ENCODE results near the gene PMP22. TPM values are rescaled to one million over a fixed set of nuclear protein-coding genes. Genes with fewer than 3 reads are reported as not detected.

PMP22 gene
- 3.6 TPM for total RNA-seq

DNA sequence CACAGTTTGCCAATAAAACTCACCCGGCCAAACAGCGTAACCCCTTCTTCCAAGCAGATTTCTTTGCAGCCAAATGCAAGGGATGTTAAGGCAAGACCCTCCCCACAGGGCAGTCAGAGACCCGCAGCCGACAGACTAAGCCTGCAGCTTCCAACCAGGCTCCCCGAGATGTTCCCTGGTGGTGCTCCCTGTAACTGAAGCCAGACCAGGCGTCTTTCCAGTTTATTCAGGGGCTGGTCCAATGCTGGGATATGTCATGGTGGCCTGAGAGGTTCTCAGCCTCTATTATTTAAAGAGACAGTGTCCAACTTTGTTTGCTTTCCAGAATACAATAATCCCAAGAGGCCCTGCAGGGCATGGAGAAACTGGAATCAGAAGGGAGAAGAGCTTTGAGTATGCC is at the start of gene PMP22:
Gene PMP22, minus strand, starts transcription at position 196 of the 400 bp plus-strand sequence. CDS start 4,599 bp downstream, outside the sequence.
- no peak for ATAC-seq
- no peak for DNase-seq (ENCODE audit: low spot score)

DNA sequence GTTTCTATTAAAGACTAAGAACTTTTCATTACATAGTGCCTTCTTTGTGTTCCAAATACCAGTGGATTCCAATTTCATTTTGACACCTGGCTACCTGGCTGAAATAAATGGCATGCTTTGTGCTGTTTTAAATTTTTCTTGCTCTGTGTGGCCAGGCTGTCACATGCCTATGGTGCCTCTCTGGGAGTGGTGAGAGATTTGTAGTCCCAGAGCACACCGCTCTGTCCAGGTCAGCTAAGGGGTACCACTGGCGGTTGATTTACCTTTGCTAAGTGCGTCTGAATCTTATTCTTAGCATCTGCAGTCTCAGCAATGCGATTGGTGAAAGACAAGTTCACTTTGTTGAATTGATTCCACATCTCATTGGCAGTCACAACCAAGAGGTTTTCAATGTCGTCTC is 46.9 kb upstream of the PMP22 start:
- ATAC-seq (no peak), DNase-seq (ENCODE audit: low spot score) (no peak)

DNA sequence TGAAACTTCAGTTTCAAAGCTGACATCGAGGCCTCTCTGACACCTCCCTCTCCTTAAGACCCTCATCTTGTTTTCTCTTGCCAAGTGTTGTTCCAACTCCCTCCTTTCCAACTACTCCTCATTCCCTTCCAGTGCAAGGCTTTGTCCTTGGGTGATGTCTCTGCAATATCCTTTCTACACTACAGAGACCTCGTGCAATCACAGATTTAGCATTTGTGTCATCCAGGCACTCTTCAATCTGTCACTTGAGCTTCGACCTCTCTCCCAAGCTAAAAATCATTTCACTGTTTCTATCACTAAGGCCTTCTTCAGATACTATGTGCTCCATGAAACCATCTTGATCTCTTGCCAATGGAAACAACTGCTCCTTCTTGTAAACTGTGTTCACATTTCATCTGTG is 44.7 kb upstream of the PMP22 start:
- DNase-seq (ENCODE audit: low spot score): no peak
- ATAC-seq: no peak

DNA sequence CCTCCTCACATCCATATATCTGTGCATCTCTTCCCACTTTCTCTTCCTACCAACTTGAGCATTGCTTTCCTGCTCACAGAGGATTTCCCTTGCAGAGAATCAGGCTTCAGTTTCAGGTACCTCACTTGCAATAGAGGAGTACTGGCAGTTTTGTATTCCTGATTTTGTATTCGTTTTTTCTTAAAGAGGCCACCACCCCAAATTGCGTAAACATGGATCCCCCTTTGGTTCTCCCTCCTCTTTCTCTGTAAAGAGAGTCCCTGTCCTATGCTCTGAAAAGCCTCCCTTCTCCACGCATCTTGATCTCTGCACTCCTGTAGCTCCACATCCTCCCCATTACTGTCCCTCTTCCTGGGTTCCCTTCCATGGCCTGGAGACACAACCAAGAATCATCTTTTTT is 44.1 kb upstream of the PMP22 start:
- ATAC-seq (no peak), DNase-seq (ENCODE audit: low spot score) (no peak)

DNA sequence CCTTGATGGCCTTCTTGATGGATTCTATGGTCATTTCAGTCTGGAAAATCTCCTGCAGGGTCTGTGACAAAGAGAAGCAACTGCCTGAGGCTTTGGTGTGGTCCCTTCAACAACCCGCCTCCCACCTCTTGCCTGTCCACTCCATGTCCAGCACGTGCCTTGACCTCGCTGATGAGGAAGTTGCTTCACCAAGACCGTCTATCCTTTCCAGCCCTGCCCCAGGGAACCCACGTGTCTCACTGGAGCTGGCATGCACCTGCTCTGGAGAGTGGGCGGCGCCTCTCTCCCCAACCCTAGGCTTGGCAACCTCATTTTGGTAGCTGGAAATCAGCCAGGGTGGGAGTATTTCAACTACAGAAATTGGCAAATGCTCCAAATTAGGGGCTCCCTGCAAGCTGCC is 43.6 kb upstream of the PMP22 start:
- no peak for ATAC-seq

DNA sequence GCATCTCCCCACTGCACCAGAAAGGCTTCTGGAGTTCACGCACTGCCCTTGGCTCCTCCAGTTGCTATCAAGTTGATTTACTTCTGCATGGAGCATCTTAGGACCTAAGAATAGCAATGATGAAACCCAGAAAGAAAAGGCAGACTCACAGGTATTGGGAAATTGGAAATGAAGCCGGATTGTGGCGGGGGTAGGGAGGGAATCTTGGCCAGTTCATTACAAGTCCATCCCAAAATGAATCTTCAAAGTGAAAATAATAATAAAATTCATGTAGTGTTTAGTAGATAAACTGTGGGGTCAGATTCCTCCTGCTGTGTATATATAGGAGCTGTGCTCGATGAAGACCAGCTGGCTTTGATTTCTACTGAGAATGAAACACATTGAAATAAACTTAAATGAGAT is 42.6 kb upstream of the PMP22 start:
- no peak for ATAC-seq
- no peak for DNase-seq (ENCODE audit: low spot score)

More for the DNA sequence above, 43.6 kb upstream of the PMP22 start:
- DNase-seq (ENCODE audit: low spot score): no peak

DNA sequence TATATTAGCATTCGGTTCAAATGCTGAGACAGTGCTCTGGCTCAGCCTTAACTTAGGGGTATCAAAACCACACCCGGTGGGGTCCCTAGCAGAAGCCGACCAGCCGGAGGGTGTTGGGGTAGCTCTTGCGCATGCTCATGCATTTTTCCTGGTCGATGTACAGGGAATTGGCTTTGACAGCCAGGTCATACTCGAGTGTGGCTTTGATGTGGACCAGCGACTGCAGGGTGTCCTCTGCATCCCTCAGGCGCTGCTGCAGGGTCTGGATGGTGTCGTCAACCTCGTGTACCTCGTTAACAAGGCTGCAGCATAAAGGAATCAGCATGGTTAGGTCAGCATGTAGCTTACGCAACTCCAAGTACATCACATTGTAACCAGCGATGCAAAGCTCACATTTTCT is 38.7 kb upstream of the PMP22 start:
- ATAC-seq (no peak), DNase-seq (ENCODE audit: low spot score) (no peak)

DNA sequence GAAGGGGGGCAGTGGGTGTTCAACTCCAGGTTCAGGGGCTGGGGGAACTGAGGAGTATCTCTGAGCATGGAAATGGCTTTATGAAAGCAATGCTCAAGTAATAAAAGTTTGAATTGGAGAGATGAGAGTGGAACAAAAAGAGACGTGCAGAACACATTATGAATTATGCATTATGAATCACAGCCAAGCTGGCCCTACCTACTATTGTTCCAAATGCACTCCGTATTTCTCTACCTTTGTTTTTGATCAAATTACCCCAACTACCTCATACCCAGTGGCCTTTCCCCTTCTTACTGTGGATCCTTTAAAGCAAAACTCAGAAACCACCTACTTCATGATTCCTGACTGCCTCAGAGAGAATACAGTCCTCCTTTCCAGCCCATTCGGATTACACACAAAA is 38.1 kb upstream of the PMP22 start:
- DNase-seq (ENCODE audit: low spot score) (no peak), ATAC-seq (no peak)

DNA sequence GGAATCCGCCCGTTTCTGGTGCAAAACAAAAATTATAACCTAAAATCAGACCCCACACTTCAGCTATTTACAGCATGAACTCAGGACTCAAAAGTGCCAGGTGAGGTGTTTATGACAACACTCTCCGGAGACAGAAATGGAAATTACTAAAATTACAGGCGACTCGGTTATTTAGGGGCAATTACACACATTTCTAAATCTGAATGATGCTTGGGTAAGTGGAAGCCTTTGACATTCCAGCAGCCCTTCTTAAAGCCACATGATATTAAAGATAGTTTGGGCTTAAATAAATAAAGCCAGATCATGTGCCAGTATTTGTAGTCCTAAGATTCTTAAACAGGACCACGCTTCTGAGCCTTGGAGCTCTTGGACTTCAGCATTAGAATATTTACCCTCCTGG is 36.7 kb upstream of the PMP22 start:
- ATAC-seq (no peak), DNase-seq (ENCODE audit: low spot score) (no peak)

DNA sequence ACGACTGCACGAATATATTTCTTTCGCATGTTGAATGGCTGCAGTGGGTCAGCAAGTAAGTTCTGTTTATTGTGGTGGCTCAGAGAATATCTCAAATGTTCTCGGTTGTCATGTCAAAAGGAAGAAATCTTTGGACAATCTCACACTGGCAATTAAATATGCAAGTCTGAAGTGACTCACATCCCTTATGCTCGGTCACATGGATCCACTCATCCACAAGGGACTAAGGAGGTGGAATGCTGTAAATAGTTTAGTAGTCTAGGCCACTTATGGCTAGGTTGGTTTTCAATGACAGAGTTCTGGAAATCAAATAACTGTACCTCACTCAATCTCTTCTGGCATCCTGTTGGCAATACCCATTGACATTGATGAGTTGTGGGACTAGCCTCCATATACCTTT is 33.0 kb upstream of the PMP22 start:
- no peak for ATAC-seq

DNA sequence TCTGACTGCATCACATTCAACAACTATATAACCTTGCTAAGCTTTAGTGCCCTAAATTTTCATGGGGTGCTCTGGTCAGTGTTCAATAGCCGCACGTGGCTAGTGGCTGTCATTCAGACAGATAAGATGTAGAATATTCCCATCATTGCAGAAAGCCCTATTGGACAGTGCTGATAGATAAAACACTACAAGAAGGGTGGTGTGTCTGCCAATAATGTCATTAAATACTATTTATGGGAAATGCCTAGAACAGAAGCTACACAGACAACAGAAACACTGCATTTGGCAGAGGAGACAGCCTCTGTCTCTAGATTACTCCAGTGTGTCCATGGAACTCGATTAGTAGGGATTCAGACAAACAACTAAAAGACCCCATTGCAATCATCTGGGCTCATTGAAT is 28.4 kb upstream of the PMP22 start:
- no peak for DNase-seq (ENCODE audit: low spot score)
- no peak for ATAC-seq

More for the DNA sequence above, 33.0 kb upstream of the PMP22 start:
- DNase-seq (ENCODE audit: low spot score): no peak

DNA sequence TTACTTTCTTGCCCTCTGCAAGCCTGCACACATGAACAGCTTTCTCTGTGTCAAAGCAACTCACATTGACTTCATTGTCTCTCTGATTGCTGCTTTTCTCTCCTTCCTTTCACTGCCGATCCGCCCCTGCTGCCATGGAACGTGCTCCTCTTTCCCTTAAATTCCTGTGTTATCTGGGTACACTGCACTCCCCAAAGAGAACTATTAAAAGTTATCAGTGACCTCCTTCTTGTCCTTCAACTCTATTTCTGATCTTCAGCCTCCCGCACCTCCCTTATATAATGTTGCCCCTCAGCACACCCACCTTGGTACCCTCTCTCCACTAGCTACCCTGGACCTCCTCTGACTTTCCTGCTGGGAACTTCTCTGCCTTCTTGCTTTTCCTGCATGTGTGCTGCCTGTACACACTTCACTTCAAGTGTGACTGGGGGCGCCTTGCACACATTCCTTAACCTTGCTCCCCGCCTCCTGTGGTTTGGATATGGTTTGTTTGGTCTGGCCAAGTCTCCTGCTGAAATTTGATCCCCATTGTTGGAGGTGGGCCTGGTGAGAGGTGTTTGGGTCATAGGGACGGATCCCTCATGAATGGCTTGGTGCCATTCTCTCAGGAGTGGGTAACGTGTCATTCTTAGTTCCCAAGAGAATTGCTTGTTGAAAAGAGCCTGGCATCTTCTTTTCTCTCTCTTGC is 26.7 kb upstream of the PMP22 start:
- ATAC-seq (no peak), DNase-seq (ENCODE audit: low spot score) (no peak)

DNA sequence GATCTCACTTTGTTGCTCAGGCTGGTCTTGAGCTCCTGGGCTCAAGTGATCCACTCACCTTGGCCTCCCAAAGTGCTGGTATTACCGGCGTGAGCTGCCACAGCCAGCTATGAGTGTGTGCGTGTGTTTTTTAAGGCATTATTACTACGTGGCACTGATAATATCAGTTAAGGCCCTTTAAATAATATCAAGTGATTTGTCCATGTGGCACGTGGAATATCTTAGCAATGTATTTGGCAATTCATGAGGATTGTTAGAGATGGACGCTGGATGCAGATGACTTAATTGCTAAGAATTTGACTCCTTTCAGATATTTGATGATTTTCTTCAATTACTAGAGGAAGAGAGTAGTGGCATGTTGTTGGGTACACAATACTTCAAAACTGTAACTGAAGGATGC is 25.5 kb upstream of the PMP22 start:
- no peak for DNase-seq (ENCODE audit: low spot score)
- no peak for ATAC-seq

DNA sequence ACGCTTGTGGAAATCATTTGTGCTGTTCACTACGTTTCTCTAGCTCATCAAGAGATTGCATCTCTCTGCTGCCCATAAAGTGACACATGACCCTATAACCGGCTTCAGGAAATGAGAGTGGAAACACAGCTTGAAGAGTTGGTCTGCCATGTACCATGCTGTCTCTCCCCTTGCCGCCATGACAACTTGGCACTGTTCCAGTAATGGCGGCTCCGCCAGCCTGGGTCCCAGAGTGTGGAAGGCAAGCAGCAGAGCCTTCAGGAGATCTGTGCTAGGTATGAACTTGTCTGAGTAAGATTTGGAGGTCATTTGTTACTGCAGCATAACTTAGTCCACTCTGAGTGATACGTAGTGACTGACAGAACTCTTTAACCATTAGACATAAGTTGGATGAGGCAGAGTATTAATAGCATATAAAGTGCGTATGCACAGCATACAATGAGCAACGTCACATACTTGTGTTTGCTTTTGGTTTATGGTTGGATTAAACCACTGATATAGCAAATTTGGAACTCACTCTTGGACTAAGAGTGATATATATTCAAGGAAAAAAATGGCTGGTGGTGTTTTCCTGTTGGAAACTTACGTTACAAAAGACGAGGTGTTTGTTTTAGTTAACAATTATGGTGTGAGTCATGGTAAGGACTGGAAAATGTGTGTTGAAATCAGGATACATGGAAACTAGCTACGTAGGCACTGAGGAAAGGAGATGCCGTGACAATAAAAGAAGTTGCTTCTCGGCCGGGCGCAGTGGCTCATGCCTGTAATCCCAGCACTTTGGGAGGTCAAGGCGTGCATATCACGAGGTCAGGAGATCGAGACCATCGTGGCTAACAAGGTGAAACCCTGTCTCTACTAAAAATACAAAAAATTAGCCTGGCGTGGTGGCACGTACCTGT is 24.4 kb upstream of the PMP22 start:
- DNase-seq (ENCODE audit: low spot score) (no peak), ATAC-seq (no peak)

DNA sequence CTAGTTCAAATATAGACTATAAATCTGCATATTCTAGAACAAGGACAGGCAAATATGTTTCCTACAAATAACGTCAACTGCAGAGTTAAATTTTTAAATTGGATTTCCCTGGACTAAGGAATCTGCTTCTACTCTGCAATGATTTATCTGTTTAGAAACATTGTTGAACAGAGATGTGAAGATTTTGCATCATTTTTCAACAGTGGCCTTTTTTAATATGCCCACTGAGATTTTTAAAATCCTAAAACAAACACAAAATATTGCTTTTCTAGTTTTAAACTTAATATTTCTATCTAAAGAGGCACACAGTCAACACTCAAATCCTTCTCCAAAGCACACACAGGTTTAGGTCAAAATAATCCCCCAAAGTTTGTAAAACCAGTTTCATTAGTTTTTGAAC is 23.7 kb upstream of the PMP22 start:
- no peak for DNase-seq (ENCODE audit: low spot score)
- no peak for ATAC-seq

DNA sequence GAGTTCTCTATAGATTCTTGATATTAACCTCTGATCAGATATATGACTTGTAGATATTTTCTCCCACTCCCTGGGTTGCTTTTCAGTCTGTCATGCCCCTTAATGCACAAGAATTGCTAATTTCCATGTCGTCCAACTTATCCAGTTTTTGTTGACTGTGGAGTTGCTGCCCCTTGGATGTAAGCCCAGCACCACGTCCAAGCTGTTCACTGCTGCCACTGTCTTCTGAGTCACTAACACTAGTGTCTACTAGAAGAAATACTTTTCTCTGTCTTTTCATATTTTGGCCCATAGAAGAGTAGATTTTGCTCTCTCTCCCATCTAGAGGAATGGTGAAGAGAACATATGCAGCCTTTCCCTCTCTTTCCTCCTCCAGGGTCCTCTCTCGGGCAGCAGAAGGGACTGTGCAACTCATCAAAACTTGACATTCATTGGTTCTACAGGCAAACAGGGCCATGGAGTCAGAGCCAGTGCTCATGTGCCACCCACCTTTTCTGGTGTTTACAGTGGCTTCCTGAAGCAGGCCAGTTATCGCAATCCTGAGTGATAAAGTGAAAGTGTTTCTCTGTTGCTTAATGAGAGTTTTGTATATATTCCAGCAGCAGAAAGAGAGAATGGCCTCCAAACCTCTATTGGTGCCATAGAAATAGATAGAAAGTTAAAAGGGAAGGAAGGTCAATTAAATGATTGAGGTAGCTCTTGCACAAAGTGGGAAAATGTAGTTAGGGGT is 22.6 kb upstream of the PMP22 start:
- DNase-seq (ENCODE audit: low spot score): no peak

DNA sequence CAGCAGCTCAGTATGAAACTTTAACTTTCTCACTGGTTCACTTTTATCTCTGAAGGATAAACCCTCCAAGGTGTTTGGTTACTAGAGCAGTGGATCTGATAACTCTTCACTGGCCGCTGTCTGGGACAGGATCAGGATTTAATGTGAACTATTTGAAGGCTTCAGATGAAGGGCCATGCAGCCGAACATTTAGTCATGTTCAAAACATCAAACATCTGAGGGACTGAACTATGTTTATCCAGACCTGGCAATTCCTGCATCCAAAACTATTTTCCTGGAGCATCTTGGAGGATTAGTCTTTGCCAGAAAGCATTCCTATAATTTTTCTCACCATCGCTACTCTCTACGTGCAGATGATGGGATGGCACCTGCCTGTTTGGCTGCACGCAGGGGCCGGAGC is 20.3 kb upstream of the PMP22 start:
- ATAC-seq: no peak
- no peak for DNase-seq (ENCODE audit: low spot score)

More for the DNA sequence above, 22.6 kb upstream of the PMP22 start:
- no peak for ATAC-seq

DNA sequence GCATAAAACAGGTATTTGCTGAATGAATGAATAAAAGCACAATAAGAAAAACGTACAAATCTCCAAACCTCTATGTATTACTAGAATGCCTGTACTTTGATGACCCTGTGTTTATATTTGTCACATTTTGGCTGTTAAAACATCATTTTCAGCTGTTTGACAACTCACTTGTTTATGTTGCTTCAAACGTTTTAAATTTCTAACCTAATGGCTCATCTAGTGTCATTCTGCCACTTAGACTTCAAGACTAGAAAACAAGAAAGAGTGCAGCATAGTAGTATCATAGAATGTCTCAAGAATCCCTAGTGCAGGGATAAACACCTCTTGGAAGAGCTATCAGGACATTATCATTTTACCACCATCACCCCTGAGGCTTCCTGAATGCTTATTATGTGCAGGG is 19.4 kb upstream of the PMP22 start:
- DNase-seq (ENCODE audit: low spot score) (no peak), ATAC-seq (no peak)

DNA sequence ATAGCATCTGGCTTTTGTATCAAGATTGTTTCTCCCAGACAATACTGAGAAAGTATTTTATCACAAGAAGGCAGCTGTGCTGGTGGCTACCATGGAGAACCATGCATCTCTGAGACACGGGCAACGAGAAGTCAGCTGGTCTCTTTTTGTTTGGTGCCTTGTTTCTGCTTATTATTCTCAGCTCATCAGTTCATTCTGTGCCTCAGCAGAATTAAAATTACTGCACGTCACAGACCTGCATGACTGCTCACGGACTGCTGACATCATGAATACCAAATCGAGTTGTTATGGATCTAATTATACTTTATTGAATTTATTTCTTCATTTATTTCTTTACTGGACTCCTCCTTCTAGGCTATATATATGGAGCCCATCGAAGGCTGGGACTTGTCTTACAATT is 19.0 kb upstream of the PMP22 start:
- no peak for ATAC-seq
- DNase-seq (ENCODE audit: low spot score): no peak

DNA sequence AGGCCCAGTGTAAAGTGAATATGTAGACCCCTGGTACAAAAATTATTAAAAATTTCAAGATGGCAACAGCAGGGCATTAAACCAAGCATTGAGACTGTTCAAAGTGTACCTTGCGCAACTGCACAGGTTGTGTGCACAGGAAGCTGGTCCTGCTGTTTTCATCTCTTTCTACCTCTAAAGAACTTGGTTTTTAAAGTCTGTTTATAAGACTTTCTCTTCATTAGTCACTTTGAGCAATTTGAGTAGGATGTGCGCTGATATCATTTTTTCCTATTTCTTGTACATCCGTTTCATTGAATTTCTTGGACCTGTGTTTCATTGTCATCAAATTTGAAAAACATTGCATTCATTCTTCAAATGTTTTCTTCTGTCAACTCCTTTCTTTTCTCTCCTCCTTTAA is 16.8 kb upstream of the PMP22 start:
- ATAC-seq (no peak), DNase-seq (ENCODE audit: low spot score) (no peak)

DNA sequence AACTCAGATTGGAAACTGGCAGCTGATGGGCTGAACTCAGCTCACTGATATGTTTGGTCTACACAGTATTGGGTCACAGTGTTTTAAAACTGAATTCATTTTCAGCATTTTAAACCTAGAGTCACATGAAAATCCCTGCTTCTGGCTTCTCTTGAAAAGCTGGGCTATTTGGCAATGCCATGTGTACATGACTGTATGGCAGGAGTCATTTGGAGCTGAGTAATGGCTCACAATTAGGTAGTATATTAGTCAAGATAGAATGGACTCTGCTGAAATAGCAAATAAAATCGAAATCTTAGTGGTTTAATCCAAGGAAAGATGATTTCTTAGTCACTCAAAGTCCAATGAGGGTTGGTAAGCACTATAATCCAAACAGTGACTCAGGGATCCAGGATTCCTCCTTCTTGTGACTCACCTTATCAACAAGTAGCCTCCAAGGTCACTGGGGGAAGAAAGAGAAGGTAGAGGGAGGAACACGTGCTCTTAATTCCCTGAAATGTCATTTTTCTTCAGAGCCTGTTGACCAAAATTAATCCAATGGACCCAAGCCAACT is 13.9 kb upstream of the PMP22 start:
- ATAC-seq: no peak
- no peak for DNase-seq (ENCODE audit: low spot score)
